SIG-M5 treated with dmso at 0.1 percent for 504 hours (cell line): ENCODE measurements around the gene BCAS3.
A peak's percentile ranks its signal among the peaks of the same experiment; 100 is the strongest.

ENCODE experiments used
- DNase-seq: peaks from one replicate; lab custom pipeline; 2025; ENCODE audit not compliant: unreplicated experiment; lab: John Stamatoyannopoulos, UW

BCAS3 gene

DNA sequence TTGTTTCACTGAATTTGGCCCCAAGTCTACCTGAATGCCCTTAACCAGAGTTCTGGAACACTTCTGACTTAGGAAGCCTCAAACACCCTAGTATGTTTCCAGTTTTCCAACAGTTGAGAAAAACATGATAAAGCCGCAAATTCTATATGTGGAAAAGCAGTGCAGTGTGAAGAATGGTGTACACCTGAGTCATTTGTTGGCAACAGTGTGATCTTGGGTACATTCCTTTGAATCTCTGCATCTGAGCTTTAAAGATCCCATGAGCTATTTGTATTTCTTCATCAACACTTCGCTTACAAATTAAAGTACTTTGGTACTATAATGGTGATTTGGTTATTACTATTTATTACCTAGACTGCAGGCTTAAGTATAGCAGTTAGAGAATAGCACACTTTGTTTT is 628.4 kb downstream of the BCAS3 start:
- DNase-seq = no peak

DNA sequence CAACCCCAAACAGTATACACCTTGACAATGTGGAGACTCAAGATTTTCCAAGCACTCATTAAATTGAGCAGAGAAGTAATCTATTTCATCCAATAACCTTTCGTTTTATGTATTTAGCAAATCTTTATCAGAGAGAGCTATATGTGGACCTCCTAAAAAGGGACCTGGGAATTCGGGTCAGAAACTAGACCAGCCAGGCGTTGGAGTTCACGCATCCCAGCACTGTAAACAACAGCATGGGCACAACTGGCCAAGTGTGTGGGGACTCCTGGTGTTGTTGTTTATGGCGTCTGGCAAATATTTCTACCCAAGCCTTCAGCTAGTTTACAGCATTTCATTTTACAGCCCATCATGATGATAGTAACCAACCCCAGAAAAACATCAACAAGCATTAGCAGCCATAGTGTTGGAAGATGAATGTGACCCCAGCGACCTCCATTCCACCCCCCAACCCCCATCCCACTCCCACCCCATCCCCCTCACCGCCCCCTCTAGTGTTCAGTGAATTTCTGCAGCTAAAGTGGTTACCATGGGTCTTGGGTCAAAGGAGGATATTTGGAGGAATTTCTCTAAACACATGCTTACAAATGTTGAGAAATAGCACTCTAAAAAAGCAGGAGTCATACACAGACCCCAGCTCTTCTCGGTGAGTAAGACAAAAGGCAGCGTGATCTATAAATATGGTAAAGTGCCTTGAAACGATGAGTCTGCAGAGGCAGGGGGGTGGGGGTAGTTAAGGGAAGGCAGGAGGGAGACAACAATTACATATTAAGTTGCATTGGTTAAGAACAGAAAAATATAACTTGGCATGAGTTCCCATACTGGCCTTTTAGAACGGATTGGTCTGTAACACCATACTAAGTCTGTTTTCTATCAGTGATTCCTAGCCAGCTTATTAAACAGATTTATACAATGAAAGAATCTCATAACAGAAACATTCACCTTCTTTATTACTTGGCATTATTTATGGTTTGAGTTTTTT is 630.5 kb downstream of the BCAS3 start:
- DNase-seq = peak; percentile 47

DNA sequence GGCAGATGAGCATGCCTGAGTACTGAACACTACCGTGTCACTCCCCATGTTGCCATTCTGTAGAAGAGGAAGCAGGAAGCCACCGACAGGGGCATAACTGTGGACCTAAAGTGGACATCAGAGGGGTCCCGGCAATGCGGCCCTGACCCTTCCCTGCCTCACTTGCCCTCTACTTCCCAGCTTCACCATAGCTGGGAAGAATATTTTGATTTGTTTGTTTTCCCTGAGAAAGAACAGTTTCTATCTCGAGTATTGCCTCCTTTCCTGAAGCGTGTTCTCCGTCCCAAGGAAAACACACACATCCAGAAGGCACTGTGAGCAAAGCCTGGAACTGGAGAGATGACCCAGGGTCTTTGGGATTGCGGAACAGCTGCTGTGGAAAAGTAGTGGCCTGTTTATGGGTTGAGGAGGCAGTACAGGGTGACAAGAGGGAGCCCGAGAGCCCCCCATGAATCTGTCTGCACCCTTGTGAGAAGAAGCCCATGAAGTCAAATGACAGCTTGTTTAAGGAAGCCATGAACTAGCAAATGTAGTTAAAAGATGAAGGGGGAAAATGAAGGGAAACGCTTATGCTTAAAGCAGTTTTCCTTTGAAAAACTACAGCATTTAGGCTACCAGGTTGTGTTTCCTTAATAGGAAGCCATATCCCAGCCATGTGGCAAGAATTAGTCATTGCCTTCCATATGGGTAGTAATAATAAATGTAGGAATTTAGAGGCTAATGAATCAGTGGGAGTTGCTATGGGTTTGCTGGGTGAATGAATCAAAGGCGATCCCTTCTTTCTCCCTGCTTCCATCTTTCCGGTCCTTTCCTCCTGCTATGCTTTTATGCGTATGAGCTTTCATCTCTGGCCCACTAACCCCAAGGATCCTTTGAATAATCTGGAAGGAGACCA is 632.0 kb downstream of the BCAS3 start:
- DNase-seq = no peak

DNA sequence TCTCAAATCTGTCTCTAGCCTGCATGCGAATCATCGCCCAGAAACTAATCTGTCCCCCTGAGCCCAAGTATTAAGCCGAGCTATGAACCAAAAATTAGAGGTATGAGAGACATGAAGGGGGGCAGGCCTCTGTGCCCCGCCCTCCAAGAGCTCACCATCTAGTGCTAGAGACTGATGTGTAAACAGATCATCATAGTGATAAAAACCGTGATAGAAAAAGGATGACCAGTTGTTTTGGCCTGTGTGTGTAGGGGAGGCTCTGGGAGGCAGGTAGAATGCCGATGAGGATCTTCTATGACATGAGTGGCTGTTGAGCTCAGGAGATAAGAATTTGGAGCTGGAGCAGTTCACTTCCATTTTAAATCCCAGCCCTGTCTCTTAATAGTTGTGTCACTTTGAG is 632.9 kb downstream of the BCAS3 start:
- DNase-seq = no peak

DNA sequence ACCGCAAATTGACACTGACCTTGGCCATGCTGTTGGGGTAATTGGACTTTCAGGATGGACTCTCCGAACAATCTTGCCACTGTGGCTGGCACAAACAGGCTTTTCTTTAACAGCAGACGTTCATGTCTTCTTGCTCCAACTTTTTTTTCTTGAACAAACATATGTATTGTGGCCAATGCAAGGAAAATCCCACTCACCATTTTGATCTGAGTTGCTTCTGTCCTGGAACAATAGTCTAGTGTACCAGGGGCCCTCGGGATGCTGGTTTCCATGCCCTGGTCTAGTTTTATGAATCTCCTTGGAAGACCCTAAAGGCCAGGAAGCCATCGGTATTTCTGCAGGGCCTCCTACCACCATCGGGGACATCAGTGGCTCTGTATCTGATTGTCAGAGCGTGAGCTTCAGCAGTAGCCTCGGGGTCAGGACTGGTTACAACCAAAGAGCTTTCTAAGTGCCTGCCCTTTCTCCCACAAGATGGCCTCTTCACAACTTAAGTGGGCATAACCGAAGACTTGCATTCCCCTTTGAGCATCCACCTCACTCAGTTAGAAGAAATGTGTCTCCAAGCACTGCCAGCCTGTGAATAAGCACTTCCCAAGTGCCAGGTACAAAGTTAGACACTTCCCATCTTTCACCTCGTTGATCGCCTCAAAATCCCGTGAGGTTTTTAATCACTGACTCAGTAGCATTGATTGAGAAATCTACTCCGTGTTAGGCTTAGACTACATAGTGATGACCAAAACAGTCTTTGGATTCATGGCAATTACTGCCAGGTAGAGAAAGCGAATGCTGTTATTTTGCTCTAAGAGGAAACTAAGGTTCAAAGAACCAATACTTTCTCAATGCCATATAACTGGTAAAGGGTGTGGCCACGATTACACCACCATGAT is 635.0 kb downstream of the BCAS3 start:
- DNase-seq = no peak

DNA sequence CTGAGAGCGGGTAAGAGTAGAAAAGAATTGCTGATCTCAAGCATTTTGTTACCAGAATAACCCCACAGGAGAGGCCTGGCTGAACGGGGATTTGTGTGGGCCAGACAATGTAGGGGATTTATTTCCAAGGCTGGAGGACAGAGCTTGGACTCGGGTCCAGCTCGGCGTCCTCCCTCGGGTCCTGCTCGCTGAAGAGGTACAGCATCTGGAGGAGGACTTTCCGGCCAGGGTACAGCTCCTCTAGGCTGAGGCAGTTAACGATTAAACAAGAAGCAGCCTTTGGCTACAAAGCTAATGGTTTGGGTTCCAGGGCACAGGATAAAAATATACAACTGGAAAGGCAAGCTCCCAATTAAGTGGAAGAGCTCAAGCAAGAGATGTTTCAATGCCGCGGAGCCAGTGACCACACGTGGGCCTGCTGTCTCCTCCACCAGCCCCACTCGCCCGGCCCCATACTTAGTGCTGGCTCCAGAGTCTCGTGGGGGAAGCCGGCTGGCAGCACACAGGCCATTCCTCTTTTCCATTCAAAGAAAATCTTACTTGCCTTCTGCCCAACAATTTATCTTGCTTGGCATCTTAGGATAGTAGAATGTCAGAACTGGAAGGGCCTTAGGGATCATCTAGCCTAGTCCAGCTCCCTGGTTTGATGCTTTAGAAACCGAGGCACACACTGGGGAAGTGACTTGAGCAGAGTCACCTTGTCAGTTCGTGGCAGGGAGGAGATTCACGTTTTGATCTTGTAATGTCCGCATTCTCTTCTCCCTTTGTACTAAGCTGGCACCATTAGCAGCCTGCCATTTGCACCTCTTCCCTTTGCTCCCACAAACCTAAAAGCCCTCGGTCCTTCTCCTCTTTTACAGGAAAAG is 636.0 kb downstream of the BCAS3 start:
- no peak for DNase-seq

DNA sequence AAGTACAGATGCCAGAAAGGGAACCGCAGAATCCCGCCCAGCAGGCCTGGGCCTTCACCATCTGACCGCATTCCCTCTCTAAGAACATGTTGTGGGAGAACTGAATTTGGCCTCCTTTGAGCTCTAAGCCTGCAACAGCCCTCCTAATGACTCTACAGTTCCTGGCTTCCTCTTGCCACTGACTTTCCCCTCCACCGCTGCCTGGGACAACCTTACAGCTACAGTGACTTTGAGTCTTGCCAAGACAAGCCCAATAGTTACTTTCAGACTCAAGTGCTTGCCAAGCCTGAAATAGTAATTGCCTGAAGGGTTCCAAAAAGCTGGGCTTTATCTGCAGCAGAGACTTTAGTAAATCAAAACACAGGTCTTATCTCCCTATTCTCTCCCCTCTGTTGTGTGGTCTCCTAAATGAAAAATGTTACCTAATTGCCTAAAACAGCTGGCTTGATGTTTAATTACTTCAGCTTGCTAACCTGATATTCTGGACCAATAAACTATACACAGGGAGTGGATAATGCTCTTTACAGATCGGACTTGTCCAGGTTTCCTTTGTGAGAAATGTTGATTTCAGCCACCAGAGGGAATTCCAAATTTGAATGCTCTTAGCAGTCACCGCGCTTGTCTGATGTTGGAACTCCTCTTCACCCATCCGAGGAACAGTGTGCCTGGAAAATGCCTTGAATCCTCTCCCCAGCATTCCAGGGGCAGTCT is 636.9 kb downstream of the BCAS3 start:
- peak; percentile 74 for DNase-seq

DNA sequence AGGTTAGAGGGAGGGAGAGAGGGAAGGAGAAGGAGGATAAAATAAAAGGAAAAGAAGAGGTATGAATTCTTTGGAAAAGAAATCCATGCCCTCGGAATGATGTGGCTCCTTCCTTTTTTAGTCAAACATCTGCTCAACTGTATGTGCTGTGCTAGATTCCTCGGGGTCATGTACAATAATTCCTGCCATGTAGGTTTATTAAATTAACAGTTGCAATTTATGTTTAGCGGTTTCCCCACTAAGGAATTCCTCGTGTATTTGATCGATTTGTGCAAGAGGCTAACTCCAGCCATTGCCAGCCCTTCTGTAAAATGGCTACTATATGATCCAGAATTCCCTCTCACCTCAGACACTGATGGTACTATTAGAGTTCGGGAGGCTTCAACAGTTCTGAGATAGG is 639.0 kb downstream of the BCAS3 start:
- no peak for DNase-seq

DNA sequence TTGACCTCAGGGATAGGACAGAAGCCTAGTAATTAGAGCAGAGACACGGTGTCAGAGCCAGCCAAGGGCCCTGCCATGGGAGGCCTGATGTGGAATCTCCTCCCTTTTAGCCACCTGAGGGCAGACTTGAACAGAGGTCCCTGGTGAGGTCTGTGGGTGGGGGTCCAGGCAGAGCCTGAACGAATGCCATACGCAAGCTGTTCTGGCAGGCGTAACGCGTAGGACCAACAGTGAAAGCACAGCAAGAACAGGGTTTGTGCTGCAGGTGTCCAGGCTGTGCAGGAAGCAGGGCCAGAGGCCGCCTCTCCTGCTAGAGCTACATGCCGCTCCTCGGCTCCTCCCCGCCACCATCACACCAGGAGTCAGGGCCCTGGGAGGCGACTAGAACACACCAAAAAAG is 640.1 kb downstream of the BCAS3 start:
- no peak for DNase-seq

DNA sequence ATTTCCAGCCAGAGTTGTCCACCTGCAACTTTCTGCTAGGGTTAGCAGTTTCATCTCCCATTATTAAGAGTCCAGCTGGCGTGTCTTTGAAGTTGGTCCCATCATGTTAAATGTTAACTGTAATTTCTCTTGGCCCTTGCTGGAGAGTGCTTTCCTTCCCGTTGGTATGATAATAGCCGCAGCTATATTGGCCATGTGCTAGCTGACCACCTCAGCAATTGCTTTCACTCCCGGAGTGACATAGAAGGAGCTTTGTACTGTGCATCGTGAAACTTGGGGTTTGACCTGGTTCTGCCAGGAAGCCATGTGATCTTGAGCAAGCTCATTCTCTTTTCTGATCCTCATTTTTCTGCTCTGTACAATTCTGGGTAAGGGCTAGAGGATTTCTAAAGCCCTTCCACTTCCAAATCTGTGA is 641.0 kb downstream of the BCAS3 start:
- no peak for DNase-seq

DNA sequence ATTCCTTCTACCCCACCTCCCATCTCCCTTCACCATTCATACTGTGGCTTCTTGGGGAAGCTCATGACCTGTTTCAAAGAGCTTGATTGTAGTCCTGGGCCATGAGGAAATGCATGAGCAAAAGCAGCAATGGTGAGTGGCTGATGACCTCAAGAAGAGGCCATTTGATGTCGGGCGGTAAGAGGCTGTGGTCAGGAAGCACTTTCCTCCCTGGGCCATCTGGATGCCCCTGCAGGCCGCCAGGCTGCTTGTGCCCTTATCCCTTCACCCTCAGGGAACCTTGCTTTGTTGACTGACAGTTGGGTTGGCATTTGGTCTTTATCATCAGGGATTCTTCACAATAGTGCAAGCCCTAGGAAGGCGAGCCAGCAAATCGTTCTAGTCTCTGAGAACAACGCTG is 643.7 kb downstream of the BCAS3 start:
- no peak for DNase-seq

DNA sequence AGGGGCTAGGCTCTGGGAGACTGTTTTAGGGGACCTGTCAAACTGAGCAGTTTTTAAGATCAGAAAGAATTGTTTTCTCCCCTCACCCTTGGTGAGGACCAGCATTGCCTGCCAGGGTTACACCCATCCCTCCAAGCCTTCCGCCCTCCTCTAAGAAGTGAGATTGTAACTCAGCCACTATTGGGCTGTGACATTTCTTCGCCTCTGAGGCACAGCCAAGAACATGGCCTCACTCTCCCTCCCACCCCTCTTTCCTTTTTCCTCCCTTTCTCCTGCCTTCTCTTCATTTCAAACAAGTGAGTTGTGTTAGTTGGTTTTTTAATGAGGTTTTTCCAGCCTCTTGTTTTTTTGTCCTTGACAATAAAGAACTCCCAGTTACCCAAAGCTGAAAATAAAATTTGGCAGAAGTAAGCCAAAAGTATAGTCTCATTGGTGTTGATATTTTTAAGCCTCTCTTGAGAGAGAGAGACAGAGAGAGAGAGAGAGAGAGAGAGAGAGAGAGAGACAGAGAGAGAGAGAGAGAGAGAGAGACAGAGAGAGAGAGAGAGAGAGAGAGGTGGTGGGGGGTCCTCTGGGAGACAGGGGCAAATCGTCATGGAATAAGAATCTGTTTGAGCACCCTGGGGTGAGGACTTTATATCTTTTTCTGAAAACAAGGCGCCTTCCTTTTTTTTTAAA is 644.8 kb downstream of the BCAS3 start:
- DNase-seq = no peak

DNA sequence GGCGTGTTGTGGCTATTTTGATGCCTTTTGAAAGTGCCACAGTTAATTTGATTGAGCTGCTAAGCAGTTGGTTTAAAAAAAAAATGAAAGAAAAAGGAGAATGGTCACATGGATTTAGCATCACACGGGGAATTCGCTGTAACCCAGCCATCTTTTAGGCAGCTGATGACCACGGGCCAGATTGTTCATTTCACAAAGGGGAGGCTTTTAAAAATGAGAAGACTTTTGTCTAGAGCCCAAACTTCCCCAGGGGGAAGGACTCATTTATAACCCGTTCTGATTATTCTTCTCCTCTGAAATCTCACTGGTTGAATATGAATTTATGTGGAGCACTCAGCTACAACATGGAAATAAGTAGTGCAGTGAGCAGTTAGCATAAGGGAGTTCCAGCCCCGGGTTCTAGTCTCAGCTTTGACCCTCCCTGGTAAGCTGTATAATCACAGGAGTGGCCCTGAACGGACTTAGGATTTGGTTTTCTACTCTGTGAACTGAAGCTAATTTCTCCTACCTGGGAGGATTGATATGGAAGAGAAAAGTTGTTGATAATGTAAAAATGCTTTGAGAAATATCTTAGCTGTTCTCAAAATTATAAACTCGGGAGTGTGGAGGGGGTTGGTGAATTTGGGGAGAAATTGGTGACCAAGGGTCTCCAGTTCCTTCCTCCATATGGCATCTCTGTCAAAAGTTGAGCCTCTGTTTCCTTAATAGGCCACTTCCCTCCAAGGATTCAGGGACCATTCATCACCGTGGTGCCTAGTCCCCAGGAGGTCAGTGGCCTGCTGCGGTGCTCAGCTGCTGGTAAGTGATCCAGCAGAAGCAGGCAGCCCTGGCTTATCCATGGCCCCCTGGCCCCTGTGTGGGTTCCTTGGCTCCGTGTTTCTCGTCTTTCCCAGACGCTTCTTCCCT is 645.6 kb downstream of the BCAS3 start:
- no peak for DNase-seq

DNA sequence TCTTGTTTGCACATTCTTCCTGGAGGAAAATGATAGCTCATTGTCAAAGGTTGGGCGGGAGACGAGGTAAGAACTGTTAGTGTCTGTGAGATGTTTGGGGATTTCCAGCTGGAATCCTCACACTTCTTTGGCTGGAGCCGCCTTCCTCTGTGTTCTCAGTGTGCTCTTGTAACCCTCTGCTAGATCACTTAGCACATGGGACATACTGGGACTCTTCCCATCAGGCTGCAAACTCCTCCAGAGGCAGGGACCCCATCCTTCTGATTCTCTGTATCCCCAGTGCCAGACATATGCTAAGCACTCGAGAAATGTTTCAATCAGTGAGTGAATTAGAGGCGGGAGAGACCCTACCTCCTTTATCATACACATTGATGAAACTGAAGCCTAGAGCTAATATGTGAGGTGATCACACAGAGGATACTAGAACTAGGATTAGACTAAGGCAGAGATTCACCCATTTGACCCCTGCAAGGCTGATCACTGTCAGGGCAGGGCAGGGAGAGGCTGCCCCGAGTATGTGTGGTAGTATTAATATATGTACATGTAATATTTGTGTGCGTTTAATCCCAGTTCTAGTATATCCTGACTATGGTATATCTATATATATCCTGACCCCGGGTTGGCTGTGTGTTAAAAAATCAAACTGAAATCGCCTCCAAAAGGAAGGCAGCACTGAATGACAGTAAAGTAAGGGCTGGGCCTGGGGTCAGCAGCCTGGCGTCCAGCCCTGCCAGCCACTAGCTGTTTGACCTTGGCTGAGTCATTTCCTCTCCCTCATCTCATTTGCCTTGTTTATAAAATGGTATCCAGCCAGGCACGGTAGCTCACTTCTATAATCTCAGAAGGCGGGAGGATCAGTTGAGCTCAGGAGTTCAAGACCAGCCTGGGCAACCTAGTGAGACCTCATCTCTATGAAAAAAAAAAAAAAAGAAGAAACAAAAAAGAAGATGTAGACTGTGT is 646.5 kb downstream of the BCAS3 start:
- DNase-seq = no peak

DNA sequence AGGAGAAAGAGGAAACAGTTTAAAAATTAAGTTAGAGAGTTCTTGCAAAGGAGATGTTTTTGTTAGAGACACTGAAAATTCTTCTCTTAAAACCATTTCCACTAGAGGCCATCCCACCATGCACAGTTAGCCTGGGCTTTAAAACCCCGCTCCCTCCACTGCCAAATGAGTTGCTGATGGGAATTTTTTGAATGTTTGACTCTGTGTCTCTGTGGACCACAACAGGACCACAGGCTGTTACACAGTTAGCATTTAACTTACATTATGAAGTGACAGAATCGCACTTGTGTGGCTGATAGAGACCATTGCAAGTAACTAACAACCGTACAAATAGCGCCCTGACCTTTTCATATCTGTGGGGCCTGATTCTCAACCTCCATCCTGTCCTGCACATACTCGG is 647.3 kb downstream of the BCAS3 start:
- DNase-seq = no peak

DNA sequence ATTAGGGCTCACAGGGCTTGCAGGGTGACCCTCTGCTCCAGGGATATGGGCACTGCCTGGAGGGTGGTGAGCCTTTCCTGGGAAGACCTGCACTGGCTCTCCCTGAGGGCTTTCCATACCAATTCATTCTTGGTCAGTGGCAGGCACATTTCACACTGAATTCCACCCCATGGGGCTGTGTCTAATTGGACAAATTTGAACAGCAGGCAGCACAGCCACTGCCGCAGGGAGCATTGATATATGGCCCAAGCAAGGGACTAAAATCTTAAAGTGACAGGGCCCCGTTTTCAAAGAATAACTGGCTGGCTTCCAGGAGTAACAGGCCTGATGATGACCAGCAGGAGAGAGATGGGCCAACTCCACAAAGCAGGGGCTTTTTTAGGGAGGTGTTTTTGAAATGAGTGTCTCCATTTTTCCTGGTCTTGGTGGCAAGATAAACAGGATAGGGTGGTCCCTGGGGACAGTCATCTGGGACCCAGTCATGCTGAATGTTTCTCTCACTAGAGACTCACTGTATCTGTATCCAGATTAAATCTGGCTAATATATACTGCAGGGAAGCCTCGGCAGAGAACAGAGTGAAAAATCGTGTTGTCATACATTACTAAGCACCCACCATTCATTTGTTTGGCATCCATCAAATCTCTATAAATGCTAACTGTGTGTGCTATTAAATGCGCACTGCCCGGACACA is 647.9 kb downstream of the BCAS3 start:
- no peak for DNase-seq
